ENCODE measurements around the gene WNK2.

GRCh38 chr9:93209097-93209496, 25.2 kb downstream of the WNK2 start:
- TF ChIP-seq CTCF (IDR thresholded peaks at IDR 0.05; ENCODE audit: insufficient read depth, low read depth, low read length) (no peak), EZH2 (IDR thresholded peaks at IDR 0.05; ENCODE audit: insufficient read depth, low read length) (no peak)
